8988T (cell line): Measurements from ENCODE around the gene RPL5.

Source experiments
- DNase-seq: peaks from one replicate; pipeline ENCODE4 v3.0.0; 2011

RPL5 gene

DNA sequence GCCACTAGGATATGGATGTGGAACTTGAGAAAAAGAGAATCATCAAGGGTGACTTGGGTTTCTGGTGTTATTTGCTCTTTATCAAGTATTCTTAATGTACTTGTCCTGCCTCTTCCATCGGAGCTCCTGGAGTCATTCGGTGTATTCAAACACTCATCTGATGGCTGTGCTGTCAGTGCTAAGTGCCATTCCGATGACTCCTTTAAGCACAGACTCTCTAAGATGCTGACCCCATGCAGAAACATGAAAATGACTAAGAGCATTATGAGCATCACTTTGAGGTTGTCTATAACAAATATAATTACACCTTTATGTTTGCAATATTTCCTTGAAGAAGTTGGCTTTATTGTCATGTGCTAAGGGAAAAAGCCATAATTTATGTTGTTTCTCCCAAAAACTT, 11.3 kb upstream of the RPL5 start:
- no peak for DNase-seq

DNA sequence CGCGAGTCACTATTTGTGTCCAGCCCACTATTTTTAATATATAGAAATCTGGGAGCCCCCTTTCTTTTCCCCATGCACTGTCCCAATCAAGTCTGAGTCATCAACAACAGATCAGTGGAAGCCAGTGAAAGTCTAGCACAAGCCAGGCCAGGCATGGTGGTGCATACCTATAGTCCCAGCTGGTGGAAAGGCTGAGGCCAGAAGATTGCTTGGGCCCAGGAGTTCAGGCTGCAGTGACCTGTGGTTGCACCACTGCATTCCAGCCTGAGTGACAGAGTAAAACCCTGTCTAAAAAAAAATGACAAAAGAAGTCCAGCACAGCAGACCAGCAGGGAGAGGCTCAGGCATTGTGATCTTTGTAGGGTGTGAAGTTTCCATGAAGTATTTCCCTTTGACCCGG, 9.0 kb upstream of the RPL5 start:
- no peak for DNase-seq

DNA sequence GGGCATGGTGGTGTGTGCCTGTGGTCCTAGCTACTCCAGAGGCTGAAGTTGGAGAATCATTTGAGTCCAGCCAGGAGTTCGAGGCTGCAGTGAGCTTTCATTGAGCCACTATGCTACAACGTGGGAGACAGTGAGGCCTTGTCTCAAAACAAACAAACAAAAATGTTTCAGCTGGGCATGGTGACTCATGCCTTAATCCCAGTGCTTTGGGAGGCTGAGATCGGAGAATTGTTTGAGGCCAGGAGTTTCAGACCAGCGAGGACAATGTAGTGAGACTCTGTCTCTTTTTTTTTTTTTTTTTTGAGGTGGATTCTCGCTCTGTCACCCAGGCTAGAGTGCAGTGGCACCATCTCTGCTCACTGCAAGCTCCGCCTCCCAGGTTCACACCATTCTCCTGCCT, 5.0 kb upstream of the RPL5 start:
- DNase-seq = no peak

DNA sequence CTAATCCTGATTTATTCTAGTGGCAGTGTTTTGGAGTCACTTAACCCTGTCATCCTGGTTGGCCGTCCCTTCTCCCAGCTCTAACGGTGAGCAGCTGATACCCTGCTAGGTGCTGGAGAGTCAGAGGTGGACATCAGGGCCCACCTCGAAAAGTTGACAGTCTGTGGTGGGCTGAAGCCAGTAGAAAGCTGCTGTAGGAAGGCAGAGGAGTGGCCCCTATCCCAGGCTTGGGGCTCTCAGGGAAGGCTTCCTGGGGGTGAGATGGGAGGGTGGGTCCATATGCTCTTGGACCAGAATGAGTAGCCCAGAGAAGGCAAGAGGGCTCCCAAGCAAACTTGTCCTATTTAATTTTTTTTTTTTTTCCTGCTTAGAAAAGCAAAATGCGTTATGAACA, 475 bp upstream of the RPL5 start:
- DNase-seq = no peak

DNA sequence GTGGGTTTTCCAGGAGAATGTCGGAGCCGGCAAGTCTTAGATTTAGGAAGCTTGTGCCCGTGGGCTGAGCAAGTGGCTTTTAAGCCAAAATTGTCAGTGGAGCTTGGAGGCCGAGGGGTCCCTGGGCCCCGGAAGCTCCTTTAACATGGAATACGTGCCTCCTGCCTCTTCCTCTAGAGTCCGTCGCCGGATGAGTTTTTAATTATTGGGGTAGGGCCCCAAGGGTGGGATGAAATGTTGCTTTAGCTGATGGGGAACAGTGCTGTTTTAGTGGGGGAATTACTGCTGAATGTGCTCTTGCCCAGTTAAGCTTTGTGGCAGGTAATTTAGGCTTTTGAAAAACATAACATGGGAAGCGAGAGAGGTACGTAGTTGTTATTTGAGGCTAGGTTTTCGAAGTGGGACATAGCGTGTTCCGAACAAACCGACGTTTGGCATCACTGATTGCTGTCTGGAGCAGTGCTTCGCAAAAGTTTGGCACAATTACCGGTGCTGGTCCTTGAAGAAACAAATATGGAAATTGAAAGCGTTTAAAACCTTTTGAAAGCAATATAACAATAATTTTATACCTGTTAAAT, 786 bp downstream of the RPL5 start:
- DNase-seq = no peak

DNA sequence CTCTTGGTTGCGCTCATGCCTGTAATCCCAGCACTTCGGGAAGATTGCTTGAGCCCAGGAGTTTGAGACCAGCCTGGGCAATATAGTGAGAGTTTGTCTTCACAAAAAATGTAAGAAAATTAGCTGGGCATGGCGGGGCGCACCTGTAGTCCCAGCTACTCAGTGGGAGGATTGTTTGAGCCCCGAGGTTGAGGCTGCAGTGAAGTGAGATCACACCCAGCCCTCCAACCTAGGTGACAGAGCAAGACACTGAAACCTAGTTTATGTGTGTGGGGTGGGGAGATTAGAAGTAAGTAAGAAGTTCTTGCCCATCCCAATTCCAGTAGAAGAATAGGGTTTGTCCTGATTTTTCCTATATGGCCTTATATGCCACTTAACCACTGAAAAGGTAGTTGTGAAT, 2.0 kb downstream of the RPL5 start:
- DNase-seq = no peak

DNA sequence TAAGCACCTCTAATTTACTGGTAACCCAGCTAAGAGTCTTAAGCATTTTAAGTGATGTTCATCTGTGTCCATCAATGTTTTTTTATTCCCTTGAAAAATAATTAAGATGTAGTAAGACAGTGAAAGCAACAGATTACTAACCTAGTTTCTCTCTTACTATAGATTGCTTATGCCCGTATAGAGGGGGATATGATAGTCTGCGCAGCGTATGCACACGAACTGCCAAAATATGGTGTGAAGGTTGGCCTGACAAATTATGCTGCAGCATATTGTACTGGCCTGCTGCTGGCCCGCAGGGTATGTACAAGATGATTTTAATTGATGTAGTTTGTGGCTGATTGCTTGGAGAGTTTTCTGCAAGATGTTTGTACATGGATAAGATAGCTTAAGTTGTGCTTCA, 2.8 kb downstream of the RPL5 start:
- DNase-seq = no peak

DNA sequence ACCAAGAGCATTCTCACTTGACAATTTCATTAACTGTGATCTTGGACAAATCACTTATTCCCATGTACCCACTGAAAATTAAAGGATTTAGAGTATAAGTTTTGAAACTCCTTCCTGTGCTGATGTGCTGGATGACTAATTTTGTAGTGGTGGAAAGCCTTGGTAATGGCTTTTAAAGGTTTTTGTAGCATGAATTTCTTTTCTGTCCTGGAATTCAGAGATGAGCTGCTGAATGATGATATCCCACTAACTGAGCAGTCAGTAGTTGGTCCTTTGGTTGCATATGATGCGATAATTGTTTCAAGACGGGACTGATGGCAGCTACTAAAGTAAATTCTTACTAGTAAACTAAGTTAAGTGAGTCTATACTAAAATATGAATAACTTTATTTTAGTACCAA, 5.2 kb downstream of the RPL5 start:
- no peak for DNase-seq

DNA sequence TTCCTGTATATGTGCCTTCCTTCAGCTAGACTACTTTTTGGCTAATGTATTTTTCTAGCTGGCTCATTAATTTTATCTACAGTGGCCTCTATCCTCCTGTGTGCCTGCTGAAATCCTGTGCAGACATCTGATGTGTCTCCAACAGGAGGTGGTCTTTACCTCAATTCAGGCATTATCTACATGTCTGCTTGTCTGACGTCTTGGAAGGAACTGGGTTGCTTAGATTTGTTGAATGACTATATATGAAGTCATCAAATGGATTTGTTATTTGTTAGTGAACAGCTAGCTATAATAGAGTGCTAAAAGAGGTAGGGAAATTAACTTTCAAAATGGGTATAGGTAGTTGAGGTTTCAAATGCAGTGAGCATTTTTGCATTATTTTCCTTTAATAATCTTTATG, 6.7 kb downstream of the RPL5 start:
- DNase-seq = no peak

DNA sequence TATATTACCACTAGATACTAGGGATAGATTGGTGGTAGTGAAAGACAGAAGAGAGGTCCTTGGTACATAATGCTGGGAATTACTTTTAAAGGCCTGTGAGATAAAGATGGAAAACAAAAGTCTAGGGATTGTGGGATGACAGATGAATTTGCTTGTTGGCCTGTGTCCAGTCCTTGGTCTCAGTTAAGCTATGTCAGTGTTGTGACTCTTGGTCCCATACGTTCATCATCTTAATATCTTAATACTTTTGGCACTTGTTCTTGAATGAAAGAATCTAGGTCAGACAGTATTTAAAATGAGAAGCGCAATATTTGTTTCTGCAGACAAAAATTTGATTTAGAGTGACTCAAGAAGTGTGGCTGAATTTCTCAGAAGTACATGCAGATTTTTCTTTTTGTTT, 7.6 kb downstream of the RPL5 start:
- DNase-seq = no peak

DNA sequence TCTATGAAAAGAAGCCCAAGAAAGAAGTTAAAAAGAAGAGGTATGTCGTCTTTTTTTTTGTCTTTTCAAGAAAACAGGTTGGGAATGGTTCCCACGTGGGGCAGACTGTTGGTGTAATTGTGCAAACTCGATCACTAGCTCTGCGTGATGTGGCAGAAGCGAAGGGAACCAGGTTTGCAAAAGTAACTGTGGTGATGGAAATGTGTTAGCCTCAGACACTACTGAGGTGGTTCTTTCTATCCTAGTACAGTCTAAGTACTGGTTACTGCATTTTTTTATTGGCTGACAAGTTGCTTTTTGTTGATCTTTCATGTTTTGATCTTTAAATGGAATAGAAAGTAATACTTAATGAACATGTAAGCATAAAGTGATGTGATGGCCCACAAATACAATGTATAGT, 8.8 kb downstream of the RPL5 start:
- no peak for DNase-seq

DNA sequence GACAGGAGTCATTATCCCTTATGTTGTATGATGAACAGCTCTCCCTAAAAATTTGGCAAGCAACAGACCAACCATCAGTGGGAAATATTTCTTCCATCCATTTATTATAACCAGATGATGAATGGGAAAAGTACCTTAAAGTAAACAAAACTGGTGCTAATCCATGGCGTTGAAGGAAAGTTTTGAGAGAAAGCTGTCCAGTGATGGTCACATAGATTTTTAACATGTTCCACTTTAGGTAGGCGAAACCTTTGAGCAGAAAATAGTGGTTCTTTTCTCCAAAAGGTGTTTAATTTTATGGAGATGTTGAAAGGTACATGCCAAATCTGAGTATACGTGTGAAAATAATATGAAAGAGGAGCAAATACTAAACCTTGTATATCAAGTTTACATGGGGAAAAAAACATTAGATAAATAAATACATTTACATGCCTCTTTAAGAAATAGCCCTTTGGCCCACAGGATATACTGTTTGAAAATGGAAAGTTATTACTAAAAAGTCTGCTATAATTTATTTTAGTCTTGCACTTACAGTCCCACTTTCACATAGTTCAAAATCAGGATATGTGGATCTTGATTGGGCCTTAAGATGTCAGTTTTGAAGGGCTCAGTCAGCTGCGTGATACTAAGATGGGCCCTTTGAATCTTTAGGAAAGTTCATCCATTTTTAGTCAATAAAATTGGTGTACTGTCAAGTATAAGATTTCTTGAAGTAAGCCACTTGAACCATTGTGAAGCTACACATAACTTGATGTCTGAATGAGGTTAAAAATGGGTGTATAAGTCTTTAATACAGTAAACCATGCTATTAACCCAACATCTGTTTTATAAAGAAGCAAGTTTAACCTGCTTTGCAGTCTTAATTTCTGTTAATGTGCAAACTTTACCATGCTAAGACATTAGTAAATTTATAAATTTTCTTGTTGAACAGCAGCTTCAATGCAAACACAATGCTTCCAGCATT, 10.5 kb downstream of the RPL5 start:
- DNase-seq = no peak

DNA sequence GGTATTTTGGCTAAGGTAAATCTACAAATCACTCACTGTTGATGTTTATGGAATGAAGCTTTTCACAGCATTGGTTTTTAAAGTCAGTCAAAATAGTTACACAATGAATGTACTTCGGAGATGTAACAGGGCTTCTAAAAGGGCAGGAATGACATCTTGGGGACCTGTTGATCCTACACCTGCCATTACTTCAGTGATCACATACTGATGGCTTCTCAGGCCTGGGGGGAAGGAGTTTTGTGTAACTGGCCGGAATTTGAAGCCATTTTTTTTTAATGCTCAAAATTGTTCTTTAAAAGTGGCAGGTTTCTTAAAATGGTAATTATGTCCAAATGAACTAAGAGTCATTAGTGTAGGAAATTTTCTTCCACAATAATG, 11.2 kb downstream of the RPL5 start:
- no peak for DNase-seq

DNA sequence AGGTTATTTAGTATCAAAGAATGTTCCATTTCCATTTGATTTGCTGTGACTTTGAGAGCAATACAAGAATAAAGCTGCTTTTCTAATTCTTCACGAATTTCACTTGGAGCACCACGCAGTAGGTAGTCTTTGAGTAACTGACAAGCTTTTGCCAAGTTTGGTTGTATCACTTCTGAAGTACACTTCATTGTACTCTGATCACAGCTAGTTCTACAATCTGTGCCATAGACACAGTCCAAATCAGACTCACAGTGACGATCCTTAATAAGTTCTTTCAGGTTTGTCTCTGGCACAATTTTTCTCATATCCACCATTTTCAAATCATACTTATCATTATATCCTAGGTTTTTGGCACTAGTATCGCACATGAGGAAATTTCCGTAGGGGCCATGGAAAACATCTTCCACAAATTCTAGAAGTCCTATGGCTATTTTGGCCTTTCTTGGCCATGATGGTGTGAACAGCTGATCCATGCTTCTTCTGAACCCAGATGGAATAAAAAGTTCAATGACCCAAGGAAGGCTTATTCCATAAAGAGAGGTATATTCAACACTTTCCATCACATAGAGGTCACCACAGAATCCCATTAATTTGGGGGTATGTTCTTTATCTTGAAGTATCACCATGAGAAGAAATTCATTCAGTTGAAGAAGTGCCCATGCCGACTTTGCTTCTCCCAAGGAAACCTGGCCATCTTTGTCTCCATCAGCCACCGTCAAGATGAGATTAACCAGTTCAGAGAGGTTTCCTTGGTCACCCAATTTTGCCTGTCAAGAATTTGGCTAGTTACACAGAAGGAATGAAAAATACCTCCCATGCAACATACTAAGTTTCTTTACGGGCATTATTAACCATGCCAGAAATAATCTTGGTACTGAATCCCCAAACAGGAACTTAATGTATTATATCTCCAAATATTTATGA, 11.9 kb downstream of the RPL5 start:
- DNase-seq = no peak

DNA sequence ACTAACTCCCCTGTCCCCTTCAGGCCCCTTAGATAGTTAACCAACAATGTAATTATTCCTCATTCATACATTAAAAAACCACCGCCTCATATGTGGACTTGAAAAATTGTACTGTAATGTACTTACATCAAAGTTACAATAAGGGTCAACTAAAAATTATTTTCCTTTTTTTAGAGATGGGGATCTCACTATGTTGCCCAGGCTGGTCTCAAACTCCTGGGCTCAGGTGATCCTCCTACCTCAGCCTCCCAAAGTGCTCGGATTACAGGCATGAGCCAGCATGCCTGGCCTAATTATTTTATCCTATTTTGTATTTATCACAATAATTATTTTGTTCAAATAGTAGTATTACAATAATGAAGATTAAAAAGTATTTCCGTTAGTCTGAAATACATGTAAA, 12.6 kb downstream of the RPL5 start:
- no peak for DNase-seq

DNA sequence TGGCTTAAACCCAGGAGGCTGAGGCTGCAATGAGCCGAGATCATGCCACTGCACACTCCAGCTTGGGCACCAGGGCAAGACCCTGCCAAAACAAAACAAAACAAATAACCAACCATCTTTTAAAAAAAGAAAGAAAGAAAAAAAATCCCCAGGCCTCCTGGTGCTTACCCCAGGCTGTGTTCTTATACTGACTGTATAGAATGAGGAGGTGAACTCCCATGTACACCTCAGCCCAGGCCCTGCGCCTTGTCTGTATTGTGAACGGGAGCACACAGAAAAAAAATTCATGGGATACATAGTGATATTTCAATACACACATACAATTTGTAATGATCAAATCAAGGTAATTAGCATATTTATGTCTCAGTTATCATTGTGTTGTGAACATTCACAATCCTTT, 14.1 kb downstream of the RPL5 start:
- no peak for DNase-seq

DNA sequence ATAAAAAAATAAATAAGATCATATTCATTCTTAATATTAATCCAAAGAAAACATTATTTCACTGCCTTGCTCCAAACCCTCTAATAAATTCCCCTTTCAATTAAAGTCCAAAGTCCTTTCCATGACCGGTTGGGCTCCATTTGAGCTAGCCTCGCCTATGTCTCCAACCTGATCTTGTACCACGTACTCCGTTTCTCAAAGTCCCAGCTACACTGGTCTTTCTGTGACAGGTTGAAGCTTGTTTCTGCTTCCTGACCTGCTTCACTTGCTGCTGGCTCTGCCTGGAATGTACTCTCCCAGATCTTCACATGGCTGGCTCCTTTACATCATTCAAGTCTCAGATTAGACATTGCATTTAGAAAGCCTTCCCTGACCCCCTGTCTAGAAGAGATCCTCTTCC, 16.4 kb downstream of the RPL5 start:
- DNase-seq = no peak

DNA sequence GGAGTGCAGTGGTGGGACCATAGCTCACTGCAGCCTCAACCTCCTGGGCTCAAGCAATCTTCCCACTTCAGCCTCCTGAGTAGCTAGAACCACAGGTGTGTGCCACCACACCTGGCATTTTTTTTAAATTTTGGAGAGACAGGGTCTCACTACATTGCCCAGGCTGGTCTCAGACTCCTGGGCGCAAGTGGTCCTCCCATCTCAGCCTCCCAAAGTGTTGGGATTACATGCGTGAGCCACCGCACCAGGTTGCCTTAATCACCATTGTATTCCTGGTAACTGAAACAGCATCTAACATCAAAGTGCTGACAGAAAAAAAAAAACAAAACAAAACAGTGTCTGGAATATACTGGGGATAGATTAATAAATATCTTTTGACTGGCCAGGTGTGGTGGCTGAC, 18.2 kb downstream of the RPL5 start:
- no peak for DNase-seq

DNA sequence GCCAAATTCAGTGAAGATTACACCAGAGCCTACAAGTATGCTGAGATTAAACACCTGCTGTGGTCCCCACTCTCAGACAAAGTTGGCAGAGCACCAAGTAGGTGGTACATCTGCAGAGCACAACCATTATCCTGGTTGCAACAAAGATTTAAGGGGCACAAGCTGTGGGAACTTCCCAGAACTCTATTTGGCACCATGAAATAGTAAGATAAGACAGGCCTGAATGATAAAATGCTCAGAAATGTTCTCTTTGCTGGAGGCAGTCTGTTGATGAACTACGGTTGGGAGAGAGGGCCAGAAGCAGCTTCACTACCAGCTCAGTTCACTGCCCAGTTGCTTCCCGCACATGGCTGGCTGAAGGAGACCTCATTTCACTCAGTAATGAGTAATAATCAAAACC, 19.9 kb downstream of the RPL5 start:
- DNase-seq = no peak

DNA sequence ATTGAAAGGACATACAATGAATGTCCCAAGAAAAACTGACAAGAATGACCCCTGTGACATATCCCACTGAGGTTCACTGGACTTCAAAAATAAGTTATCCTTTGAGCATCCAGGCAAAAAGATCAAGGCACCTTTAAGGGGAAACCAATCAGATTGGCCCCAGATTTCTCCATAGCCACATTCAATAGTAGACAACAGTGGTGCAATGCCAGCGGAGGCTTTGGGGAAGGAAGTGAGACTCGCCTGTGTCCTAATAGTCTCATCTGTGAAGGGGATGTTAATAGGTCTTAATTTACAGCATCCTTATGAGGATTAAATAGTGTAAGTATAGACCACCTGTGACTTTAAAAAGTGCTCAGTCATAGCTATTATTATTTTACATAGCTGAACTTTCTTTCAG, 21.5 kb downstream of the RPL5 start:
- DNase-seq = no peak

DNA sequence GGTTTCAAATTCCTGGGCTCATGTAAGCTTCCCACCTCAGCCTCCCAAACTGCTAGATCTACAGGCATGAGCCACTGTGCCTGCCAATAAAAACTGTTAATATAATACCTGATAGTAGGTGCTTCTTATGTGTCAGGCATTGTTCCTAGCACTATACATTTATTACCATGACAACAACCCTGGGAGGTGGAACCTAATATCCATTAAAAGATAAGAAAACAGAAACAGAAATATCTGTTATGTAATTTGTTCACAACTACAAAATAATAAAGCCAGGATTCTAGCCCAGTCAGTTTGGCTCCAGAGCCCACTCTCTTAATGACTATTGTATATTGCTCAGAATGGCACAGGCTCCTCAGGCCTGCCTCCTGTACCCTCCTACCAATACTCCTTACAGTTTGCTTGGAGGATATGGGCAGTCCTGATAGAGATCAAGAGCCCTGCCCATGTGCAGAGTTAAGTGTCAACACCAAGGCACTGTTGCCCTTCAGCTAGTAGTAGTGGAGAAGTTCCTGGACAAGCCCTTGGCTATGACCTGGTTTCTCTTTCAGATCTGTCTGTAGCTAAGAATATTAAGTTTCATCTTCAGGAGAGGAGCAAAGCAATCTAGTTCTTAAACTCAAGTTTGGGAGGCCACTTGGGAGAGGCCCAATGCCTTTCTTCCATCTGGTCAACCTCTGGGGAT, 22.4 kb downstream of the RPL5 start:
- no peak for DNase-seq

DNA sequence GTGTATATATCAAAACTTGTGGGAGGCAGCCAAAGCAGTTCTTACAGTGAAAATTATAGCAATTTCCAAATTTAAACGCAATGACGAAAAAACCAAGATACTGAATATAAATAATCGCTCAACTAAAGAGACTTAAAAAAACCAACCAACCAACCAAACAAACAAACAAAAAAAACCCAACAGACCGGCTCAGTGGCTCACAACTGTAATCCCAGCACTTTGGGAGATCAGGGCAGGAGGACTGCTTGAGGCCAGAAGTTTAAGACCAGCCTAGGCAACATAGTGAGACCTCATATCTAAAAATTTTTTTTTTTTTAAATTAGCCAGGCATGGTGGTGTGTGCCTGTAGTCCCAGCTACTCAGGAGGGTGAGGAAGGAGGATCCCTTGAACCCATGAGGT, 23.4 kb downstream of the RPL5 start:
- DNase-seq = no peak

DNA sequence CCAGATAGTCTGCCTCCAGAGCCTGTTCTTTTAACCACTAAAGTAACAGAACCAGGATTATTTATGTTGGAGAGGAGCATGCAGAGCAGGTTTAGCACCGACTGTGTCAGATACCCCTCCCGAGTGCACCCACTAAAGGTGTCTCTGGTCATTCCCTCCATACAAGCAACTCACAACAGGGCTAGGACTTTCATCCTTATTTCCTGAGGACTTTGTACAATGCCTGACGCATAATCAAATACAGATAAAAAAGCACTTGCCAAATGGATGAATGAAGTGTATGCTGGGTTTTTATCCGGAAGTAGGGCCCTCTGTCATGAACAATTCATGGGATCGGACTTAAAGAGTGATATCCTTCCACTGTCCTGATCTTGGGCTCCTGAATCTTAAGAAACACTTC, 26.0 kb downstream of the RPL5 start:
- no peak for DNase-seq
